Kasumi-1 (cell line): ENCODE measurements around the gene ZNF48.

Experiments
- DNase-seq, 2 experiments: peaks; one replicate each; lab custom pipeline; 2025; lab: John Stamatoyannopoulos, UW

The ZNF48 gene

GRCh38 chr16:30444231-30445148, 49.3 kb downstream of the ZNF48 start:
- DNase-seq: no peak

- DNase-seq: no peak
These were observed 49.9 kb downstream of the ZNF48 start for GRCh38 chr16:30445149-30445407.

GRCh38 chr16:30445408-30446202, 50.4 kb downstream of the ZNF48 start, which contains the start of gene SEPHS2:
TSS of gene SEPHS2 (minus strand) at chr16:30445874. CDS start at chr16:30445727, 147 bp downstream.
- peak; percentile 87 for DNase-seq

GRCh38 chr16:30446203-30446595, 51.0 kb downstream of the ZNF48 start:
- DNase-seq: no peak

GRCh38 chr16:30447512-30448226, 52.4 kb downstream of the ZNF48 start:
- no peak for DNase-seq

- DNase-seq: no peak
These were observed 53.9 kb downstream of the ZNF48 start for GRCh38 chr16:30449116-30449435.
